Coronary artery (tissue), 2 donors: ENCODE results near the gene CLCA4.

Experiments
- DNase-seq: peaks from one replicate; pipeline ENCODE4 v3.0.0-alpha.2; 2017; ENCODE audit warnings: low spot score
- H3K27ac ChIP-seq, 2 donors: fragments of 200-600 bp; sonication (generic); one replicate each; pipeline ENCODE4 v1.5.1; 2016 to 2019
- H3K4me3 ChIP-seq: fragments of 200-600 bp; sonication (generic); 2 replicates; pipeline ENCODE4 v1.5.1; 2016; ENCODE audit warnings: mild to moderate bottlenecking, moderate library complexity
- TF ChIP-seq, protein P1 (sequence below): fragments of 200-600 bp; sonication (generic); IDR thresholded peaks from one replicate; pipeline ENCODE4 v1.5.1; 2019; ENCODE audit warnings: antibody characterized with exemption

Gene CLCA4

DNA sequence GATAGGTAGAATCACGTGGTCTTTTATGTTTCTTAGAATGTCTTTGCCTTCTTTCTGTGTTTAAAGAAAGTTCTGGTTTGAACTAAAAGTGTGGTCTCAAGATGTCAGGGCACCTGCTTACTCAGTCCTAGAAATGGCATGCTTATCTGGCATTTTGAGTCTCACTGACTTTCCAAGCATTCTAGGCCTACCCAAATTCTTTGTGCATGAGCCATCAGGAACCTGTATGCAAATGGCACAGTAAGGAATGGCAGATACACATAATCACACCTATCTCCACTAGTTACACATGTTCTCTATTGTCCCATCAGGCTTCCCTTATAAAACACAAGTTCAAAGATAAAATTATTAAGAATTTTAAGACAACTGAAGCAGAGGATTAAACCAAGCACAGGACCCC is 29.5 kb upstream of the CLCA4 start:
- no peak overlapping the region for H3K4me3 ChIP-seq
- TF ChIP-seq, protein P1, sequence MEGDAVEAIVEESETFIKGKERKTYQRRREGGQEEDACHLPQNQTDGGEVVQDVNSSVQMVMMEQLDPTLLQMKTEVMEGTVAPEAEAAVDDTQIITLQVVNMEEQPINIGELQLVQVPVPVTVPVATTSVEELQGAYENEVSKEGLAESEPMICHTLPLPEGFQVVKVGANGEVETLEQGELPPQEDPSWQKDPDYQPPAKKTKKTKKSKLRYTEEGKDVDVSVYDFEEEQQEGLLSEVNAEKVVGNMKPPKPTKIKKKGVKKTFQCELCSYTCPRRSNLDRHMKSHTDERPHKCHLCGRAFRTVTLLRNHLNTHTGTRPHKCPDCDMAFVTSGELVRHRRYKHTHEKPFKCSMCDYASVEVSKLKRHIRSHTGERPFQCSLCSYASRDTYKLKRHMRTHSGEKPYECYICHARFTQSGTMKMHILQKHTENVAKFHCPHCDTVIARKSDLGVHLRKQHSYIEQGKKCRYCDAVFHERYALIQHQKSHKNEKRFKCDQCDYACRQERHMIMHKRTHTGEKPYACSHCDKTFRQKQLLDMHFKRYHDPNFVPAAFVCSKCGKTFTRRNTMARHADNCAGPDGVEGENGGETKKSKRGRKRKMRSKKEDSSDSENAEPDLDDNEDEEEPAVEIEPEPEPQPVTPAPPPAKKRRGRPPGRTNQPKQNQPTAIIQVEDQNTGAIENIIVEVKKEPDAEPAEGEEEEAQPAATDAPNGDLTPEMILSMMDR: no peak
- H3K27ac ChIP-seq: no peak overlapping the region
- no peak for DNase-seq

GRCh38 chr1:86520789-86521521 is 25.9 kb upstream of the CLCA4 start:
- TF ChIP-seq, protein P1: no peak

DNA sequence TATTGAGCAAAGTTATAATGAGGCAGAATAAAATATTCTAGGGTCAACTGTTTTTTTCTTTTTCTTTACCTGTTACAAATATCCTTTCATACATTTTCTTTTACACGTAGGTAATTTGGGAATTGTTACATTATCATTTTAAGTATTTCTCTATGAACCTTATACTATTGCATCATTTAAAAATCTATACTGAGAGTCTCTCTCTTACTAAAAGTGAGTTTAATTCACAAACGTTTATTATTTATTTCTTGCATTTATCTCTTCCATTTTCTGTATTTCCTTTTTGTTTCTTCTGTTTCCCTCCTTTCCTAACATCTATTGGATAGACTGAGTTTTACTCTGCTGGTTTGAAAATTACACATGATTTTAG is 25.4 kb upstream of the CLCA4 start:
- Histone ChIP-seq H3K27ac (no peak overlapping the region), H3K4me3 (no peak overlapping the region)
- no peak for DNase-seq
- TF ChIP-seq, protein P1: no peak

More at GRCh38 chr1:86520789-86521521, 25.9 kb upstream of the CLCA4 start:
- Histone ChIP-seq H3K27ac (no peak overlapping the region), H3K4me3 (no peak overlapping the region)
- no peak for DNase-seq

DNA sequence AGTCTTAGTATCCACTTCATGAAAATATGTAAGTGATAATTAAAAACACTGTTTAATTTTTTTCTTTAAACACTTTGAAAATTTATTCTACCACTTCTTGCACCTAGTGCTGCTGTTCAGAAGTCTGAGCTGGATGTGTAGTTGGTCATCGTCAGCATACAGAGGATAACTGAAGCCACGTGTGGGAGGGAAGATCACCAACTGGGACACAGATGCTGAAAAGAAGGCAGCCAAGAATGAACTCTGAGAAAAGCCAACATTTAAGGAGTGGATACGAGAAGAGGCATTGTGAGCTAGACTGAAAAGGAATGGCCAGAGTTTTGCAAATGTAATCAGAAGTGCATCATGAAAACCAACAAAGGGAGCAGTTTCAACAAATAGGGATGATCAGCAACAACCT is 24.6 kb upstream of the CLCA4 start:
- Histone ChIP-seq H3K4me3 (no peak overlapping the region), H3K27ac (no peak overlapping the region)
- no peak for DNase-seq
- TF ChIP-seq, protein P1: no peak

GRCh38 chr1:86523670-86524354 is 23.1 kb upstream of the CLCA4 start:
- H3K27ac ChIP-seq: no peak overlapping the region
- TF ChIP-seq, protein P1: no peak
- DNase-seq: no peak
- H3K4me3 ChIP-seq: no peak overlapping the region

- no peak overlapping the region for H3K27ac ChIP-seq
- no peak for DNase-seq
- H3K4me3 ChIP-seq: no peak overlapping the region
- TF ChIP-seq, protein P1: no peak
Observed at GRCh38 chr1:86527306-86527705, 19.6 kb upstream of the CLCA4 start.
